Mononuclear cell (primary cell): ENCODE results near the gene DNAJC1. TPM values are rescaled to one million over a fixed set of nuclear protein-coding genes. Genes with fewer than 3 reads are reported as not detected.
A peak's percentile ranks its signal among the peaks of the same experiment; 100 is the strongest.
"Not testable (repeated sequence)": the region's sequence is repeated elsewhere in the genome, so short reads cannot be mapped to it uniquely, and the experiment has no call there.

ENCODE experiments used
- H3K27me3 ChIP-seq: 2 replicates; pipeline ENCODE4 v1.6.0; 2011; ENCODE audit warnings: low read length, control low read depth; ENCODE audit not compliant: insufficient read depth
- H3K4me1 ChIP-seq: 2 replicates; pipeline ENCODE4 v1.5.1; 2011; ENCODE audit warnings: mild to moderate bottlenecking, low read length, control low read depth; ENCODE audit not compliant: insufficient read depth
- H3K4me3 ChIP-seq: 2 replicates; pipeline ENCODE4 v1.5.1; 2011; ENCODE audit warnings: mild to moderate bottlenecking, low read length, moderate library complexity
- H3K9me3 ChIP-seq: 2 replicates; pipeline ENCODE4 v1.5.1; 2011; ENCODE audit warnings: low read depth, mild to moderate bottlenecking, control low read depth, low read length
- total RNA-seq: library from RNA; depleted of rRNA; stranded (reverse); fragments of >200 nt; gene quantifications from one replicate; pipeline ENCODE4 v1.2.3, GENCODE V29; 2012

The DNAJC1 gene
- total RNA-seq, 1 donor, result 50.1 TPM

GRCh38 chr10:22022257-22023032 is 18.9 kb upstream of the DNAJC1 start:
- no peak overlapping the region for H3K4me3 ChIP-seq
- H3K9me3 ChIP-seq, result no peaks in the 10 kb centered on the region
- H3K4me1 ChIP-seq, result peaks cover 6% of the 10 kb centered on the region
- H3K27me3 ChIP-seq, result peaks cover 3% of the 10 kb centered on the region

DNA sequence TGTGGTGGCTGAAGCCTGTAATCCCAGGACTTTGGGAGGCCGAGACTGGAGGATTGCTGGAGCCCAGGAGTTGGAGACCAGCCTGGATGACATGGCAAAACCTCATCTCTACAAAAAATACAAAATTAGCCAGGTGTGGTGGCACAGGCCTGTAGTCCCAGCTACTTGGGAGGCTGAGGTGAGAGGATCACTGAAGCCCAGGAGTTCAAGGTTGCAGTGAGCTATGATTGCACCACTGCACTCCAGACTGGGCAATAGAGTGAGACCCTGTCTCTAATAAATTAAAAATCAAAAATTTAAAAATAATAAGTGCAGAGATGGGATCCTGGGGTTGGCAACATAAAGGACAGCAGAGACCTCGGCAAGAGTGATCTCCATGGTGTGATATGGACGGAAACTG is 17.6 kb upstream of the DNAJC1 start:
- H3K4me3 ChIP-seq, H3K27me3 ChIP-seq, H3K9me3 ChIP-seq, H3K4me1 ChIP-seq: not testable (repeated sequence)

- Histone ChIP-seq H3K4me3 (no peak overlapping the region), H3K4me1 (peaks cover 7% of the 10 kb centered on the region), H3K9me3 (no peaks in the 10 kb centered on the region), H3K27me3 (no peaks in the 10 kb centered on the region)
These were observed 13.9 kb upstream of the DNAJC1 start for GRCh38 chr10:22017283-22018020.

DNA sequence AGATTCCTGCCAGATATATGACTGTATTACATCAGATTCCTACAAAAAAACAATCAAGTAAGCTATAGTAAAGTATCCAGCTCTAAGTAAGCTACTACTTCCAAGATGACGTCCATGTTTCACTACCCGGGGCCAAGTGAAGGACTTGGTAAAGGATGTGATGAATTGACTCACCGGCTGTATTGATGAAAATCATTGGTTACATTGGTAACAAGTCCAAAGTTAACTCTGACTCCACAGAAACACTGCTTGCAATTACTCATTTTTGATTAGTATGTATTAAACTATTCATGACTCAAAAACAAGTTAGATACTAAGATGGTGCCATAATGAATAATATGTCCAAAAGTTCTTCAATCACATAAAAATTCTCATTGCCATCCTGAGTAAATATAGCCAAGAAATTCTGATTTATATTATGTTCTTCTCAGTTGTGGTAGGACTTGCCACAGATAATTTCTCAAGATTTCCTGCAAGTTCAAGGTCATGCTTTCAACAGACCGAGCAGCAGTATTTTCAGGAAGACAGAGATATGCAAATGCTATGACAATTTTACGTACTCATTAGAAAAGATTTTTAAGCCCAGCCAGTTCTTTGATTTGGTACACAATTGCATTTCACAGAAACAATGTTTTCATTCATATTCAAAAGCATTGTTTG is 12.6 kb upstream of the DNAJC1 start:
- no peaks in the 10 kb centered on the region for H3K27me3 ChIP-seq
- no peak overlapping the region for H3K4me3 ChIP-seq
- H3K9me3 ChIP-seq, result no peaks in the 10 kb centered on the region
- H3K4me1 ChIP-seq, result peaks cover 4% of the 10 kb centered on the region

GRCh38 chr10:22010973-22011408 is 7.5 kb upstream of the DNAJC1 start:
- peaks cover 4% of the 10 kb centered on the region for H3K4me1 ChIP-seq
- H3K4me3 ChIP-seq, result no peak overlapping the region
- no peaks in the 10 kb centered on the region for H3K9me3 ChIP-seq
- peaks cover 4% of the 10 kb centered on the region for H3K27me3 ChIP-seq

GRCh38 chr10:22010539-22010938 is 7.0 kb upstream of the DNAJC1 start:
- H3K9me3 ChIP-seq, result no peaks in the 10 kb centered on the region
- H3K4me1 ChIP-seq, result peaks cover 7% of the 10 kb centered on the region
- H3K4me3 ChIP-seq, result no peak overlapping the region

GRCh38 chr10:22006379-22006884 is 2.9 kb upstream of the DNAJC1 start:
- H3K4me3 ChIP-seq, result no peak overlapping the region
- H3K4me1 ChIP-seq, result peaks cover 30% of the 10 kb centered on the region
- H3K9me3 ChIP-seq, result no peaks in the 10 kb centered on the region

More at GRCh38 chr10:22010539-22010938, 7.0 kb upstream of the DNAJC1 start:
- H3K27me3 ChIP-seq, result peaks cover 4% of the 10 kb centered on the region

DNA sequence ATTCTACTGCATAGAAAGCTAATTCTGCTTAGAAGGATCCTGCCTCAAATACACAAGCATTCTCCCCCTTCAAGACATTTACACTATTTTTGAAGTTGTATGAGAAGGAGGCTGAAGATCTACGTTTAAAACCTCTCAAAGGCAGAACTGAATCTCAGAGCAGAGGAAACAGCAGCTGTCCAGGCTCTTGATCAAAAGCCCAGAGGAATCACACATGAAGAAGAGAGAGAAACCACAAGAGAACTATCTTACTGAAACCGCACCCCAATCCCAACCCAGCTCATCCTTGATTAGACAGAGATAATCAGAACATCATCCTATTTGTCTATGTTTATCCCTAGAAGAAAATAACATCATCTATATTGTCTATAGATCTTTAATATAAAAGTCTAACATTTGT is 2.2 kb upstream of the DNAJC1 start:
- Histone ChIP-seq H3K27me3 (peaks cover 4% of the 10 kb centered on the region), H3K4me3 (no peak overlapping the region), H3K9me3 (no peaks in the 10 kb centered on the region), H3K4me1 (peaks cover 33% of the 10 kb centered on the region)

More at GRCh38 chr10:22006379-22006884, 2.9 kb upstream of the DNAJC1 start:
- peaks cover 4% of the 10 kb centered on the region for H3K27me3 ChIP-seq

DNA sequence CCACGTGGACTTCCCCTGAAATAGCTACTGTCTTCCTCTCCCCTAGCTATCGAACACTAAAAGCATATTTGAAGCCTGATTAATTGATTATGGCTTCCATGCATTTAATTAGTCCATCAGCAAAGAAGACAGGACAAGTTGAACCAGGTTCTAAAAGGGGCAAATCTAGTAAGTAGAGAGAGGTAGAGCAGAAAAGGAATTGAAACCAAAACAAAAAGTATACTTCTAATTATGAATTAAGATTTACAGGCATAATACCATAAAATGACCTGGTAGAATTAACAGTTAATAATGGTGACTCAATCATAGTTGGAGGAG is 393 bp upstream of the DNAJC1 start:
- Histone ChIP-seq H3K27me3 (peaks cover 4% of the 10 kb centered on the region), H3K9me3 (no peaks in the 10 kb centered on the region), H3K4me3 (peak overlapping the region; percentile 72), H3K4me1 (peaks cover 34% of the 10 kb centered on the region)

DNA sequence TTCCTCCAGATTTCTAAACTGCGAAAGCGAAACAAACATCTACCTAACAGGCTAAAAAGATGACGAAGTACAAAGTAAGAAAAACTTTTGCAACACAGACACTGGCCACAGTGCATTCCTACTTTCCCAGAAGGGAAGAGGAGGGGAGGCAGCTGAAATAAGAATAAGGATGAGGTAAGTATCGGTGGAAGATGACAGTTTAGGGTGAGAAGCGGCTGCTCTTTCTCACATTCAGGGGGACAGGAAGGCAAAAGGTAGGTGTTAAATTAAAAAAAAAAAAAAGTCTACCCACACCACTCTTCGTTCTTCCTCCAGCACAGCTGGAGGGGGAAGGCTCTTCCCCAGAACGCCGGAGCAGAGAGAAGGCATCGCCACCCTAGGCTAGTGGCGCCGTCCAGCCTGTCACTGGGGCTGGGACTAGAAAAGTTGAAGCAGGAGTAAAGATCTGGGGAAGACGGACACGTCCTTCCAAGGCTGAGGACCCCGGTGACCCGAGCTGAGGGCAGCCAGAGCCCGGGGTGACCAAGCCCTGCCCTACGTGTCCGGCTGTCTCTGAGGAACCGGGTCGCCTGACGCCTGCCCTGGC is 846 bp downstream of the DNAJC1 start:
- Histone ChIP-seq H3K27me3 (peaks cover 4% of the 10 kb centered on the region), H3K4me1 (peaks cover 34% of the 10 kb centered on the region), H3K4me3 (peak overlapping the region; percentile 72), H3K9me3 (no peaks in the 10 kb centered on the region)

DNA sequence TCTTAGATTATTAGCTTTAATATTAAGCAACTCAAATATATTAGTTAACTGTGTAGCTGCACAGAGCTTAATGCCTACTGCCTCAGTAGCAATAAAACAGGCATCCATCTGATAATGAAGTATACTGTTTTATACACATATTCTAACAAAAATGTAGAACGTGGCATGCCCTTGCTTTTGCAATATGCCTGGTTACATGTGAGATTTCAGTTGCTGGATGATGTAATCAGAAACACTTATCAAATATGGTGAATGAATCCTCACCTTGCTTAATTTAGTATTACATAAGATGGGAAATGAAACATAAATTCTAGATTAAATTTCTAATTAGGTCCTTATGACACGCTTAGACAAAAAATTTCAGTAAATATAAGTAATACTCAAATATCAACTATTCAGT is 8.0 kb downstream of the DNAJC1 start:
- H3K4me1 ChIP-seq, result peaks cover 7% of the 10 kb centered on the region
- no peaks in the 10 kb centered on the region for H3K9me3 ChIP-seq
- H3K4me3 ChIP-seq, result no peak overlapping the region
- no peaks in the 10 kb centered on the region for H3K27me3 ChIP-seq

- Histone ChIP-seq H3K4me1 (peaks cover 7% of the 10 kb centered on the region), H3K27me3 (no peaks in the 10 kb centered on the region), H3K9me3 (no peaks in the 10 kb centered on the region), H3K4me3 (no peak overlapping the region)
These were observed 10.0 kb downstream of the DNAJC1 start for GRCh38 chr10:21993360-21994001.

DNA sequence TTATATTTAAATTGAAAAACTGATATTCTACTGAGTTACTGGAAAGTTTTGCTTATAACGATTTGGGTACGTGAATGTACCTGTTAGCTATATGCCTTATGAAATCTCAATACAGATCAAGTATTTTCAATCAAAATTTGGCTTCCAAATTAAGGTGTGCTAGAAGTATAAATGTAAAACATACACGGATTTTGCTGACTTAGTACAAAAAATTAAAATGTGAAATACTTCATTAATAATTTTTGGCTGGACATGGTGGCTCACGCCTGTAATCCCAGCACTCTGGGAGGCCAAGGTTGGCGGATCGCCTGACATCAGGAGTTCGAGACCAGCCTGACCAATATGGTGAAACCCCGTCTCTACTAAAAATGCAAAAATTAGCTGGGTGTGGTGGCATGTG is 11.7 kb downstream of the DNAJC1 start:
- no peaks in the 10 kb centered on the region for H3K9me3 ChIP-seq
- no peak overlapping the region for H3K4me3 ChIP-seq
- no peaks in the 10 kb centered on the region for H3K27me3 ChIP-seq
- H3K4me1 ChIP-seq, result no peaks in the 10 kb centered on the region

DNA sequence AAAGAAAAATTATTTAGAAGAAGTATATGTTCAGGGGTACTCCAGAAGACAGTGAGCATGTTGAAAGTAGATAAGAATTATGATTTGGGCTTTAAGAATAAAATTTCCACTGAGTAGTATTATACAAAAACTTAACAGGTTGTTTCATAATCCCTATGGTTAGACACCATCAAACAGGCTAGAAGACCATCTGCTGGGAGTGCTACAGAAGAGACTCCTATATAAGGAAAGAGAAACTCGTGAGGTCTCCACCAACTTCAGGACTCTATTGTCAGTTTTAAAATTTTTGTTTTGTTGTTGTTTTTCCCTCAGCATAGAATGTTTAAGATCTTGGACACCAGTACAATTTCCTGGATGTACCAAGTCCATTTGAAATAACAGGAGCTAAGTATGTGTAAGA is 13.1 kb downstream of the DNAJC1 start:
- no peak overlapping the region for H3K4me3 ChIP-seq
- no peaks in the 10 kb centered on the region for H3K27me3 ChIP-seq
- H3K9me3 ChIP-seq, result no peaks in the 10 kb centered on the region
- no peaks in the 10 kb centered on the region for H3K4me1 ChIP-seq
